Endothelial cell of umbilical vein (primary cell): ENCODE data around the gene PML. TPM values are rescaled to one million over a fixed set of nuclear protein-coding genes. Genes with fewer than 3 reads are reported as not detected.

Experiments
- BruUV-seq: library from RNA; stranded (reverse); fragments of 400-500 nt; replicated peaks from 2 replicates; lab custom pipeline; 2021; lab: Mats Ljungman, UMichigan
- CTCF ChIA-PET: fragments of 300-600, 350-600 bp; sonication (Branson Sonifier 250); formaldehyde crosslinking; loops from one replicate; lab custom pipeline; 2021; ENCODE audit warnings: antibody characterized with exemption, inconsistent platforms; lab: Charles Lee
- POLR2A ChIA-PET: fragments of 300-600, 350-600 bp; sonication (Branson Sonifier 250); formaldehyde crosslinking; loops from one replicate; lab custom pipeline; 2021; ENCODE audit warnings: antibody characterized with exemption, inconsistent platforms; lab: Charles Lee
- DNase-seq: peaks from one replicate; pipeline ENCODE4 v3.0.0-alpha.2; 2011; ENCODE audit warnings: low read depth, low spot score
- FAIRE-seq: peaks from 2 replicates; lab custom pipeline; 2011; peaks lifted over from hg19 to GRCh38; lab: Jason Lieb, UNC
- H2AFZ ChIP-seq: 2 replicates; pipeline ENCODE4 v1.6.0; 2012; ENCODE audit warnings: low read depth, low read length, control low read depth, inconsistent platforms
- H3K27ac ChIP-seq: 2 replicates; pipeline ENCODE4 v1.5.1; 2011; ENCODE audit warnings: low read depth, mild to moderate bottlenecking, control low read depth, low read length, moderate library complexity; ENCODE audit not compliant: insufficient read depth
- H3K27me3 ChIP-seq, 2 experiments: 2 replicates each; pipeline versions ENCODE4 v1.6.0 to v1.6.1; 2011; ENCODE audit warnings: low read length in 2 of 2, mixed read lengths in 1 of 2; ENCODE audit not compliant: control insufficient read depth in 2 of 2, insufficient read depth in 2 of 2
- H3K36me3 ChIP-seq, 2 experiments: 2 replicates in 1 of 2; 3 replicates in 1 of 2; pipeline ENCODE4 v1.5.1; 2011; ENCODE audit warnings: low read length in 2 of 2, mild to moderate bottlenecking in 1 of 2, moderate library complexity in 1 of 2; ENCODE audit not compliant: control insufficient read depth in 2 of 2, insufficient read depth in 2 of 2; ENCODE audit errors: extremely low read depth in 1 of 2
- H3K4me1 ChIP-seq: 3 replicates; pipeline ENCODE4 v1.5.1; 2011; ENCODE audit warnings: mild to moderate bottlenecking, low read length; ENCODE audit not compliant: control insufficient read depth, insufficient read depth; ENCODE audit errors: extremely low read depth
- H3K4me2 ChIP-seq: 2 replicates; pipeline ENCODE4 v1.6.1; 2011; ENCODE audit warnings: low read length, control low read depth, mixed read lengths; ENCODE audit not compliant: insufficient read depth
- H3K4me3 ChIP-seq, 3 experiments: fragments of 200-600 bp in 1 of 3; sonication (generic), shearing (Covaris generic) in 1 of 3; replicated peaks in 1 of 3; 2 replicates each; pipeline ENCODE4 v1.5.1; 2011 to 2016; ENCODE audit warnings: control low read depth in 3 of 3, low read length in 3 of 3, mild to moderate bottlenecking in 2 of 3, inconsistent platforms in 1 of 3, low read depth in 1 of 3, moderate library complexity in 1 of 3; ENCODE audit not compliant: insufficient read depth in 1 of 3
- H3K79me2 ChIP-seq: 2 replicates; pipeline ENCODE4 v1.6.0; 2012; ENCODE audit warnings: low read length, inconsistent platforms; ENCODE audit not compliant: control insufficient read depth, insufficient read depth
- H3K9ac ChIP-seq: replicated peaks from 2 replicates; pipeline ENCODE3; 2011; ENCODE audit warnings: low read length, control low read depth; ENCODE audit not compliant: insufficient read depth; ENCODE audit errors: extremely low read depth
- H3K9me1 ChIP-seq: replicated peaks from 3 replicates; pipeline ENCODE4 v1.6.0; 2011; ENCODE audit warnings: mild to moderate bottlenecking, low read length; ENCODE audit not compliant: control insufficient read depth, insufficient read depth; ENCODE audit errors: extremely low read depth
- H3K9me3 ChIP-seq: replicated peaks from 2 replicates; pipeline ENCODE4 v1.5.1; 2012; ENCODE audit warnings: low read length, inconsistent platforms; ENCODE audit not compliant: control insufficient read depth, insufficient read depth
- H4K20me1 ChIP-seq: replicated peaks from 2 replicates; pipeline ENCODE3; 2011; ENCODE audit warnings: mild to moderate bottlenecking, low read length; ENCODE audit not compliant: control insufficient read depth, insufficient read depth; ENCODE audit errors: extremely low read depth
- CTCF ChIP-seq, 2 donors: IDR thresholded peaks; 1 replicate in 1 of 2; 2 replicates in 1 of 2; pipeline ENCODE4 v1.5.1; 2011; ENCODE audit warnings: low read length in 2 of 2, mild to moderate bottlenecking in 2 of 2, moderate library complexity in 2 of 2, control low read depth in 1 of 2, inconsistent platforms in 1 of 2, low read depth in 1 of 2; ENCODE audit not compliant: insufficient read depth in 1 of 2; ENCODE audit errors: extremely low read depth in 1 of 2
- EZH2 ChIP-seq: IDR thresholded peaks from 2 replicates; pipeline ENCODE4 v1.6.1; 2012; ENCODE audit warnings: borderline replicate concordance, low read depth, mild to moderate bottlenecking, moderate library complexity, low read length, inconsistent platforms; ENCODE audit not compliant: severe bottlenecking
- FOS ChIP-seq: IDR thresholded peaks from 2 replicates; pipeline ENCODE4 v1.6.1; 2011; ENCODE audit warnings: mild to moderate bottlenecking, low read length, moderate library complexity, borderline replicate concordance; ENCODE audit not compliant: insufficient read depth
- GATA2 ChIP-seq: IDR thresholded peaks from 2 replicates; pipeline ENCODE4 v1.7.0; 2011; ENCODE audit warnings: low read depth, mild to moderate bottlenecking, moderate library complexity, mixed read lengths, low read length; ENCODE audit not compliant: insufficient read length, insufficient read depth
- JUN ChIP-seq: IDR thresholded peaks from 2 replicates; pipeline ENCODE4 v1.6.1; 2011; ENCODE audit warnings: borderline replicate concordance, low read depth; ENCODE audit not compliant: insufficient read length, insufficient read depth
- MAX ChIP-seq: IDR thresholded peaks from 2 replicates; pipeline ENCODE4 v1.6.1; 2011; ENCODE audit not compliant: insufficient read depth, insufficient read length
- MYC ChIP-seq: IDR thresholded peaks from one replicate; pipeline ENCODE4 v1.6.1; 2011; ENCODE audit warnings: mild to moderate bottlenecking, low read depth, low read length
- POLR2A ChIP-seq: IDR thresholded peaks from 2 replicates; pipeline ENCODE4 v1.6.1; 2012; ENCODE audit warnings: low read depth, mild to moderate bottlenecking, control low read depth, low read length
- POLR2AphosphoS5 ChIP-seq: IDR thresholded peaks from 2 replicates; pipeline ENCODE4 v1.6.1; 2012; ENCODE audit warnings: low read depth, mild to moderate bottlenecking, control low read depth, low read length, moderate library complexity; ENCODE audit not compliant: insufficient read depth
- dilution Hi-C: fragments of 300-500 bp; cut with MboI; formaldehyde crosslinking; loops from one replicate; pipeline ENCODE4 v1.15.0; 2019; ENCODE audit warnings: low sequenced_read_pairs; ENCODE audit not compliant: extremely low pct_ligation_motif_present
- intact Hi-C: fragments of 100-400 bp; cut with micrococcal nuclease; formaldehyde crosslinking; loops from one replicate; pipeline ENCODE4 v1.10.0; 2022
- polyA plus RNA-seq, 4 experiments: library from polyadenylated mRNA; depleted of rRNA in 3 of 4; stranded (reverse) in 3 of 4; unstranded in 1 of 4; fragments of >200 nt; gene quantifications; 2 replicates each; pipeline versions ENCODE4 v1.2.1 to v1.2.3, GENCODE V29; 2011 to 2012; ENCODE audit warnings: missing spikeins in 1 of 4
- total RNA-seq: library from RNA; stranded (reverse); gene quantifications from 2 replicates; pipeline ENCODE4 v1.2.3, GENCODE V29; 2021

Gene PML
- total and polyA plus RNA-seq, 2 donors (not counting 3 experiments of a cell fraction or from before 2014, with no cell fraction given): 30.4 to 79.6 TPM

- POLR2A ChIA-PET: no interaction called here
- no peaks in the 10 kb centered on the region for H3K36me3 ChIP-seq
- H2AFZ ChIP-seq: no peak overlapping the region
- no TSS peak for BruUV-seq
- no peak overlapping the region for H3K4me3 ChIP-seq
- DNase-seq (no peak), FAIRE-seq (no peak)
- H3K9ac ChIP-seq: no peak overlapping the region
- no peaks in the 10 kb centered on the region for H4K20me1 ChIP-seq
- CTCF ChIA-PET: interaction anchor here (1.0 to 1.7 kb wide), 3 partner anchors 9 to 70 kb away, joined by 3 to 5 read pairs (median 4); no protein-coding TSS in a partner anchor
- peaks cover 21% of the 10 kb centered on the region for H3K4me1 ChIP-seq
- TF ChIP-seq FOS (no peak), JUN (no peak), CTCF (IDR thresholded peaks at IDR 0.05; ENCODE audit: extremely low read depth in 1 of 2, insufficient read depth in 1 of 2, low read depth in 1 of 2, low read length in 2 of 2) (no peak), MAX (no peak)
- no peaks in the 10 kb centered on the region for H3K9me1 ChIP-seq
- no peaks in the 10 kb centered on the region for H3K27me3 ChIP-seq
- H3K9me3 ChIP-seq: no peaks in the 10 kb centered on the region
- intact Hi-C loops (no loop called here), dilution Hi-C loops (no loop called here)
- no peak overlapping the region for H3K4me2 ChIP-seq
- H3K79me2 ChIP-seq: no peaks in the 10 kb centered on the region
- no peak overlapping the region for H3K27ac ChIP-seq
These were observed 15.6 kb upstream of the PML start for GRCh38 chr15:73978896-73979295.

- Histone ChIP-seq H3K79me2 (no peaks in the 10 kb centered on the region), H2AFZ (no peak overlapping the region), H3K4me3 (no peak overlapping the region), H4K20me1 (no peaks in the 10 kb centered on the region), H3K9me3 (no peaks in the 10 kb centered on the region), H3K4me1 (peaks cover 21% of the 10 kb centered on the region), H3K9ac (no peak overlapping the region), H3K36me3 (no peaks in the 10 kb centered on the region), H3K4me2 (no peak overlapping the region), H3K27me3 (no peaks in the 10 kb centered on the region), H3K9me1 (no peaks in the 10 kb centered on the region), H3K27ac (no peak overlapping the region)
- ChIA-PET CTCF (no interaction called here), POLR2A (no interaction called here)
- BruUV-seq: no TSS peak
- intact Hi-C loops: no loop called here
- TF ChIP-seq FOS: no peak
- TF ChIP-seq CTCF (IDR thresholded peaks at IDR 0.05; ENCODE audit: extremely low read depth in 1 of 2, insufficient read depth in 1 of 2, low read depth in 1 of 2, low read length in 2 of 2): no peak
- TF ChIP-seq GATA2: no peak
- no peak for TF ChIP-seq EZH2
- TF ChIP-seq MYC: no peak
- TF ChIP-seq MAX: no peak
- TF ChIP-seq POLR2A: no peak
- no peak for TF ChIP-seq POLR2AphosphoS5
- no peak for TF ChIP-seq JUN
- FAIRE-seq (no peak), DNase-seq (no peak)
- dilution Hi-C loops: no loop called here
These were observed 14.9 kb upstream of the PML start for GRCh38 chr15:73979636-73980035.
